ENCODE data around the gene SAPCD2.
"Not testable (repeated sequence)": the region's sequence is repeated elsewhere in the genome, so short reads cannot be mapped to it uniquely, and the experiment has no call there.

The SAPCD2 gene

GRCh38 chr9:137070201-137070905 lies at the start of gene SAPCD2:
TSS of gene SAPCD2 (minus strand) at chr9:137070557. CDS start at chr9:137070460, 97 bp downstream.
- DNase-seq (ENCODE audit: insufficient read length, low spot score) (peak; percentile 90), FAIRE-seq (no peak)

- FAIRE-seq; DNase-seq (ENCODE audit: insufficient read length, low spot score): not testable (repeated sequence)
Measured at GRCh38 chr9:137118092-137118603, 47.8 kb upstream of the SAPCD2 start.

GRCh38 chr9:137117269-137117731 lies 46.9 kb upstream of the SAPCD2 start:
- FAIRE-seq (no peak), DNase-seq (ENCODE audit: insufficient read length, low spot score) (no peak)

DNA sequence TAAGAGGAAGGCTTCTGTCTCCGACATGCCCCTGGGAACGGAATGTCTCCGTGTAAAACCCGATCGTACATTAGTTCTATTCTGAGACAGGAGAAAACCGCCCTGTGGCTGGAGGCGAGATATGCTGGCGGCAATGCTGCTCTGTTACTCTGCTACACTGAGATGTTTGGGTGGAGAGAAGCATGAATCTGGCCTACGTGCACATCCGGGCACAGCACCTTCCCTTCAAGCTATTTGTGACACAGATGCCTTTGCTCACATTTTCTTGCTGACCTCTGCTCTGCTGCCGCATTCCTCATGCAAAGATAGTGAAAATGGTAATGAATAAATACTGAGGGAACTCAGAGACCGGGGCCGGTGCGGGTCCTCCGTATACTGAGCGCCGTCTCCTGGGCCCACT lies 46.4 kb upstream of the SAPCD2 start:
- no peak for FAIRE-seq
- DNase-seq (ENCODE audit: insufficient read length, low spot score): no peak

- FAIRE-seq (no peak), DNase-seq (ENCODE audit: insufficient read length, low spot score) (no peak)
Measured at GRCh38 chr9:137116027-137116507, 45.7 kb upstream of the SAPCD2 start.

GRCh38 chr9:137115394-137116026 lies 45.2 kb upstream of the SAPCD2 start:
- FAIRE-seq (no peak), DNase-seq (ENCODE audit: insufficient read length, low spot score) (no peak)

DNA sequence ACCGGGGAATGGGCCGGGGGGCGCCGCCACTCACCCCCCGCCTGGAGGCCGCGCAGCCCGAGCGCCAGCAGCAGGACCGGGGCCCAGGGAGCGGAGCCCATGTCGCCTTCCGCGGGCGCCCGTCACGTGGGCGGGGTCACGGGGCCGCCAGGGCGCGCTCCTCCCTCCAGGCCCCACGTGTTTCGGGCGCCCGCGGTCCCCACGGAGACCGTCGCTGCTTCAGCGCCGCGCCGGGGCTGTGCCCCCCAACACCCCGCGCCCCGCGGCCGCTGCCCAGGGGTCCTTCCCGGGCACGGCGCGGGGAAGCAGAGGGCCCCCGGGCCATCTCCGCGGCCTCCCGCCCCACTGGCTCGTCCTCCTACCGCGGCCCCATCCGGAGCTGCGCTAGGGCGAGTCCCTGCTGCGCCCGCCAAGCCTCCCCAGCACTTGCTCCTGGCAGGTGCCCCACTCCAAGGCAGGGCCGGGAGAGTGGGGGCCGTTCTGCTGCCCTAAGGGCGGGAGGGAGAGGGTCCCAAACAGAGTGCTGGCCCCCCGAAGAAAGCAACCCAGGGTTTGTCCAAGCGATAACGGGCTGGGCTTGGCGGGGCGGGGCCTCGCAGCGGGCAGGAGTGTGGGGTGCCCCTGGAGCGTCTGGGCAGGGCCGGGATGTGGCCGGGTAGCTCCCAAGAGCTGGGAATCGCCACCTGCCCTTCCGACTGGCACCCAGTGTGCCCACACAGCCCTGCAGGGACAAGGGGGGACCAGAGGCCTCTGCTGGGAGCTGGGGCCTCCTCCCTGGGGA lies 44.4 kb upstream of the SAPCD2 start, which contains the start of gene DPP7:
TSS of gene DPP7 (minus strand) at position 121 of the 781 bp plus-strand sequence. CDS start at position 101, 20 bp downstream.
- no peak for FAIRE-seq
- DNase-seq (ENCODE audit: insufficient read length, low spot score): peak; percentile 48

- FAIRE-seq (no peak), DNase-seq (ENCODE audit: insufficient read length, low spot score) (no peak)
Measured at GRCh38 chr9:137114220-137114612, 43.9 kb upstream of the SAPCD2 start.

DNA sequence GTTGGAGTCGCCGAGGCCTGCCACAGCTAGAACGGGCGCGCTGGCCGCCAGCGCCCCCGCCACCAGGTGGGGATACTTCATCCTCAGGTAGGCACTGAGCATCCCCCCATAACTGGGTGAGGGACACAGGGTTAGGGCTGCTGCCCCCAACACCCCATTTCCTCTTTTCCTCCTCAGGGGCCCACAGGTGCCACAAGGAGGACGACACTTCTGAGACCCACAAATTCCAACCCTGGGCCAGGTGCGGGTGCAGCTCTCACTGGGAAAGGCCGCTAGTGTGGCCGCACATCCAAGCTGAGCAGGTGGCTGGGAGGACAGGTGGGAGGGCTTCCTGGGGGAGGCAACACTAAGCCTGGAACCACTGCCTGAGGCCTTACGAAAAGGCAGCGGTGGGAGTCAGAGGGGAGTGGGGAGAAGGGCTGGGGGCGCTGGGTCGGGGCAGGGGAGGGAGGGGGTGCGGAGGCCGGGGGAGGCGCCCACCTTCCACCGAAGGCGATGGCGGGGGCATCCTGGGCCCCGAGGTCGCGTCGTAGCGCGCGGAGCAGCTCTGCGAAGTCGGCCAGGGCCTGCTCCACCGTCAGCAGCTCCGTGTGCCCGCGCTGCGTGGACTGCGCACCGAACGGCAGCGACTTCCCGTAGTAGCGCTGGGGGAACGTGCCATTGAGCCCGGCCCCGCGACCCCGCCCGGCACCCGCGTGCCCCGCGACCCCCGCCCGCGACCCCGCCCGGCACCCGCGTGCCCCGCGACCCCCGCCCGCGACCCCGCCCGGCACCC lies 43.2 kb upstream of the SAPCD2 start:
- FAIRE-seq (no peak), DNase-seq (ENCODE audit: insufficient read length, low spot score) (no peak)

GRCh38 chr9:137112564-137113384 lies 42.4 kb upstream of the SAPCD2 start:
- FAIRE-seq: no peak

GRCh38 chr9:137111788-137112563 lies 41.6 kb upstream of the SAPCD2 start:
- DNase-seq (ENCODE audit: insufficient read length, low spot score) (no peak), FAIRE-seq (no peak)

More at GRCh38 chr9:137112564-137113384, 42.4 kb upstream of the SAPCD2 start:
- no peak for DNase-seq (ENCODE audit: insufficient read length, low spot score)

GRCh38 chr9:137110911-137111787 lies 40.8 kb upstream of the SAPCD2 start:
- DNase-seq (ENCODE audit: insufficient read length, low spot score): no peak
- no peak for FAIRE-seq

- FAIRE-seq (no peak), DNase-seq (ENCODE audit: insufficient read length, low spot score) (no peak)
Measured at GRCh38 chr9:137110147-137110910, 40.0 kb upstream of the SAPCD2 start.

GRCh38 chr9:137109250-137110146 lies 39.1 kb upstream of the SAPCD2 start:
- FAIRE-seq (no peak), DNase-seq (ENCODE audit: insufficient read length, low spot score) (no peak)

GRCh38 chr9:137108608-137109249 lies 38.4 kb upstream of the SAPCD2 start:
- FAIRE-seq: no peak
- no peak for DNase-seq (ENCODE audit: insufficient read length, low spot score)

Measured in HTR-8/SVneo (cell line).